ENCODE measurements around the gene HNRNPUL2.

HNRNPUL2 gene

DNA sequence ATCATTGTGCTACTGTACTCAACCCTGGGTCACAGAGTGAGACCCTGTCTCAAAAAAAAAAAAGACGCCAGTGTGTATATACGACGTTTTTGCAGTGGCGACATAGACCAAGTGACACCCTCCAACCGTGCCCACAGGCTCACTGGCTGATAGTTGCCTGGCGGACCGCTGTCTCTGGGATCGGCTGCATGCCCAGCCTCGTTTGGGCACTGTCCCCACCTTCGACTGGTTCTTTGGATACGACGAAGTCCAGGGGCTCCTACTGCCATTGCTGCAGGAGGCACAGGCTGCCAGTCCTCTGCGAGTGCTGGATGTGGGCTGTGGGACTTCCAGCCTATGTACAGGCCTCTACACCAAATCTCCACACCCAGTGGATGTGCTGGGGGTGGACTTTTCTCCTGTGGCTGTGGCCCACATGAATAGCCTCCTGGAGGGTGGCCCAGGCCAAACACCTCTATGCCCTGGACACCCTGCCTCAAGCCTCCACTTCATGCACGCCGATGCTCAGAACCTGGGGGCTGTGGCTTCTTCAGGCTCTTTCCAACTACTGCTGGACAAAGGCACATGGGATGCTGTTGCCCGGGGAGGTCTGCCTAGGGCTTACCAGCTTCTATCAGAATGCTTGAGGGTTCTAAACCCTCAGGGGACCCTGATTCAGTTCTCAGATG, 60.9 kb downstream of the HNRNPUL2 start:
- no peak for DNase-seq (ENCODE audit: low spot score)

DNA sequence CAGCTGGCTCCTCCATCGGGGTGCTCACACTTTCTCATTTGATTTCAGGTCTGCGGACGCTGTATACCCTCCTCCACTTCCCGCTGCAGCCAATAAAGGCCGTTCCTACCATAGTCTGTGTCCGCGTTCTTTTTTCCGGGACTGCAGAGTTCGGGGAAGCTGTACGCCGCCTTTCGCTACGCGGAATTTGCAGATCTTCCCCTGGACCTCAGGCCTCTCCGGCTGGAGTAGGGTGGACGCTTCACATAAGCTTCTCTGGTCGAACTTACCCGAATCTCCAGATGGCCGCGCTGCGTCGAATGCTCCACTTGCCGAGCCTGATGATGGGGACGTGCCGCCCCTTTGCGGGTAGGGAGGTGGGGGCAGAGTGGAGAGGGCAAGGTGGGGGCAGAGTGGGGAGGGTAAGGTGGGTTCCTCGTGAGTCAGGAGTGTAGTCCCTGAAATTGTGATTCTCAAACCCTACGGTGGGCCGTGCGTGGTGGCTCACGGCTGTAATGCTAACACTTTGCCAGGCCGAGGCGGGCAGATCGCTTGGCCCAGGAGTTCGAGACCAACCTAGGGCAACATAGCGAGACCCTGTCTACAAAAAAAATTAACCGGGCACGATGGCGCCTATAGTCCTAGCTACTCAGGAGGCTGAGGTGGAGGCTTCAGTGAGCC, 61.5 kb downstream of the HNRNPUL2 start:
- DNase-seq (ENCODE audit: low spot score): peak; percentile 25

DNA sequence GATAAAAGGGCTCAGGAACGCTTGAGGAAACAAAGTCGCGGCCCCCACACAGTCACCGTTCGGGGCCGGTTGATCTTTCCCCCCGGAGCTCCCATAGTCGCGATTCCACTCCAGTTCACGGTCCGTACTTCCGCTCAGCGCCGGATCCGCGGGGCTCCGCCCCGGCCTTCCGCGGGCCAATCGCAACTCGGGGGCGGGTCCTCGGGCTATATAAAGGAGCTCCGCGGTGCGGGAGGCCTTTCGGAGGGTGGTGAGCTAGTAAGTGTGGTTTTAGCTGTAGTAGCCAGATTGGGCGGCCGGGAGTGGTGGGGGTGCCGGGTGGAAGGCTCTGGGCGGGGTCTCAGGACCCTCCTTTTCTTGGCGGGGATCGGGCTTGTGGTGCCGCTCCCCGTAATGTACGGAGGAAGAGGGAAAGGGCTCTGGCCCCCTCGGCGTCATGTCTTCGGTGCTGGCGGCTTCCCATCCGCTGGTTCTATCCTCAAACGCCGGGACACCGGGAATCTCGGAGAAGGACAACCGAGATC, 62.1 kb downstream of the HNRNPUL2 start, which contains the start of the genes C11orf98 and CSKMT:
Gene C11orf98, minus strand, starts transcription at position 136 of the 524 bp plus-strand sequence. Its CDS starts 41 bp downstream, at position 95.
Gene CSKMT, plus strand, starts transcription at position 238 of the 524 bp plus-strand sequence. CDS start 568 bp downstream, outside the sequence.
- DNase-seq (ENCODE audit: low spot score): peak; percentile 92

DNA sequence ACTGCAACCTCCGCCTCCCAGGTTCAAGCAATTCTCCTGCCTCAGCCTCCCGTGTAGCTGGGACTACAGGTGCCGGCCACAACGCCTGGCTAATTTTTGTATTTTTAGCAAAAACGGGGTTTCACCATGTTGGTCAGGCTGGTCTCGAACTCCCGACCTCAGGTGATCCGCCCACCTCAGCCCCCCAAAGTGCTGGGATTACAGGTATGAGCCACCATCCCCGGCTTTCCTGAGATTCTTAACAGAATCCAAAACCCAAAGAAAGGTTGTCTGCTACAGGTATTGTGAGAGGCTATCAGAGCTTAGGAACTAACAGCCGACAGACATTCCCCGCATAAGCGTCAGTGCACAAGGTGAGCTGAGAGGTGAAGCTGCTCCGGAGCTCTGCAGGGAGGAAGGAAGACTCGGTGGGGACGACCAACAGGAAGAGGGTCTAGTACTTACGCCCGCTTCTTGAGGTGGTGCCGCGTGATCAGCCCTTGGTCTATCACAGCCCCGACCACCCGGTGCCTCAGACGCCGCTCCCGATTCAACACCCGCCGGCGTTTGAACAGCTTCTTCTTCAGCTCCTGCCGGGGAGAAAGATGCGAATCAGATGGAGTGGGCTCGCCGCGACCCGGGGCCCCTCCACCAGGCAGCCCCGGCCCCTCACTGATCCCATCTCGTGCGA, 62.7 kb downstream of the HNRNPUL2 start:
- no peak for DNase-seq (ENCODE audit: low spot score)
